ENCODE measurements around the gene ZNF746. TPM values are rescaled to one million over a fixed set of nuclear protein-coding genes. Genes with fewer than 3 reads are reported as not detected.

ZNF746 gene
- total and polyA plus RNA-seq, 9 of the 15 experiments (the other 6 are each of a cell fraction or from before 2014, with no cell fraction given): 1.7 to 31.6 (median 13.3) TPM

DNA sequence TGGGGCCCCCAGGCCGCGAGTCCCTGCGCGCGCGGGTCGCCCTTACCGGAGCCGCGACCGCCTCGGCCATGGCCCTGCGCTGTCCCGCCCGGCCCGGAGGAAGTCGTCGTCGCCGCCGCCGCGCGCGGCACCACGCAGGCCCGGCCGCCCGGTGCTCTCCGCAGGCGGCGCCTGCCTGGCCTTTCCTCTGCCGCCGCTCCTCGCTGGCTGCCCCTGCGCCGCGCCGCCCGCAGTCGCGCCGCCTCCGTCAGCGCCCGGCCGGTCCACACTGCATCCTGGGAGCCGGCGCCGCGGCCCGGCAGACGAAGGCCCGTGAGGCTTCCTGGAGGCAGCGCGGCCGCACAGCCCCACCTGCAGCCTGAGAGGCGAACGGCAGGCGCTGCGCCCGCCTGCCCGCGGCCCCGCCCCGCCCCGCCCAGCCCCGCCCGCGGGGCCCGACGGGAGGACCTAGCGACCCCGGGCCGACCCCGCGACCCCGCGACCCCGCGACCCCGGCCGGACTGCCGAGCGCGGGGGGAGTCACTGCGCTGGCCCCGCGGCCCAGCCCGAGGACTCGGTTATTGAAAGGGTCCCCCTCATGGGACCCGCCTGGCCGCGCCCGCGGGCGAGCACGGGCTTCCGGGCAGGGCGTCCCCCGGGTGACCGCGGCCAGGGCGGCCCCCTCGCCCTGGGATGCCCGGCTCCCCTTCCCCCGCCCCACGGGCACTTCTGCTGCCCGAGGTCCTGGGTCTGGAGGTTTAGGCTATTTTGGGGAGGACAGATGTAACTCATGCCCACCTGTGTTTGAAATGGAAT, at the start of gene ZNF746 (continued):
- TF ChIP-seq, protein P1, sequence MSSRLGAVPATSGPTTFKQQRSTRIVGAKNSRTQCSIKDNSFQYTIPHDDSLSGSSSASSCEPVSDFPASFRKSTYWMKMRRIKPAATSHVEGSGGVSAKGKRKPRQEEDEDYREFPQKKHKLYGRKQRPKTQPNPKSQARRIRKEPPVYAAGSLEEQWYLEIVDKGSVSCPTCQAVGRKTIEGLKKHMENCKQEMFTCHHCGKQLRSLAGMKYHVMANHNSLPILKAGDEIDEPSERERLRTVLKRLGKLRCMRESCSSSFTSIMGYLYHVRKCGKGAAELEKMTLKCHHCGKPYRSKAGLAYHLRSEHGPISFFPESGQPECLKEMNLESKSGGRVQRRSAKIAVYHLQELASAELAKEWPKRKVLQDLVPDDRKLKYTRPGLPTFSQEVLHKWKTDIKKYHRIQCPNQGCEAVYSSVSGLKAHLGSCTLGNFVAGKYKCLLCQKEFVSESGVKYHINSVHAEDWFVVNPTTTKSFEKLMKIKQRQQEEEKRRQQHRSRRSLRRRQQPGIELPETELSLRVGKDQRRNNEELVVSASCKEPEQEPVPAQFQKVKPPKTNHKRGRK (tag; IDR thresholded peaks at IDR 0.05): no peak
- TF ChIP-seq KAT2B (IDR thresholded peaks at IDR 0.05; ENCODE audit: low read depth, low read length) (no peak), MYC (IDR thresholded peaks at IDR 0.05; ENCODE audit: low read depth, low read length) (peak; percentile 86), MYC (CRISPR knock-in tag; IDR thresholded peaks at IDR 0.05; ENCODE audit: borderline replicate concordance, low read depth) (no peak), PCBP2 (IDR thresholded peaks at IDR 0.05; ENCODE audit: low read depth, low read length, poor library complexity, severe bottlenecking) (no peak), SAP30 (IDR thresholded peaks at IDR 0.05; ENCODE audit: borderline replicate concordance, insufficient read depth, low read depth, low read length, poor library complexity, severe bottlenecking) (peak; percentile 60), PYGO2 (tag; IDR thresholded peaks at IDR 0.05) (no peak), SUPT5H (IDR thresholded peaks at IDR 0.05) (no peak), MCM7 (IDR thresholded peaks at IDR 0.05) (no peak), GTF2E2 (tag; IDR thresholded peaks at IDR 0.05) (no peak), TAF7 (tag; IDR thresholded peaks at IDR 0.05) (no peak), NFIC (IDR thresholded peaks at IDR 0.05) (peak; percentile 36; the same call in 1 of the 2 replicates), PHTF2 (CRISPR knock-in tag; IDR thresholded peaks at IDR 0.05) (no peak), KHSRP (IDR thresholded peaks at IDR 0.05) (no peak), ZNF644 (tag; IDR thresholded peaks at IDR 0.05; ENCODE audit: low read depth) (no peak), RBM14 (IDR thresholded peaks at IDR 0.05; ENCODE audit: borderline replicate concordance, insufficient read depth, low read depth, low read length) (no peak), KAT7 (CRISPR knock-in tag; IDR thresholded peaks at IDR 0.05; ENCODE audit: borderline replicate concordance) (no peak; the same call in 1 of the 2 replicates), ZNF24 (IDR thresholded peaks at IDR 0.05) (peak; percentile 47; the same call in 1 of the 2 replicates), ZNF134 (CRISPR knock-in tag; conservative IDR thresholded peaks at IDR 0.05) (no peak), KDM2B (CRISPR knock-in tag; IDR thresholded peaks at IDR 0.05) (no peak; the same call in 1 of the 2 replicates)
- TF ChIP-seq, protein P2, sequence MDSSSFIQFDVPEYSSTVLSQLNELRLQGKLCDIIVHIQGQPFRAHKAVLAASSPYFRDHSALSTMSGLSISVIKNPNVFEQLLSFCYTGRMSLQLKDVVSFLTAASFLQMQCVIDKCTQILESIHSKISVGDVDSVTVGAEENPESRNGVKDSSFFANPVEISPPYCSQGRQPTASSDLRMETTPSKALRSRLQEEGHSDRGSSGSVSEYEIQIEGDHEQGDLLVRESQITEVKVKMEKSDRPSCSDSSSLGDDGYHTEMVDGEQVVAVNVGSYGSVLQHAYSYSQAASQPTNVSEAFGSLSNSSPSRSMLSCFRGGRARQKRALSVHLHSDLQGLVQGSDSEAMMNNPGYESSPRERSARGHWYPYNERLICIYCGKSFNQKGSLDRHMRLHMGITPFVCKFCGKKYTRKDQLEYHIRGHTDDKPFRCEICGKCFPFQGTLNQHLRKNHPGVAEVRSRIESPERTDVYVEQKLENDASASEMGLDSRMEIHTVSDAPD (CRISPR knock-in tag; IDR thresholded peaks at IDR 0.05): no peak
- TF ChIP-seq, protein P3, sequence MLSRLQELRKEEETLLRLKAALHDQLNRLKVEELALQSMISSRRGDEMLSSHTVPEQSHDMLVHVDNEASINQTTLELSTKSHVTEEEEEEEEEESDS (CRISPR knock-in tag; IDR thresholded peaks at IDR 0.05): no peak
- TF ChIP-seq, protein P4, sequence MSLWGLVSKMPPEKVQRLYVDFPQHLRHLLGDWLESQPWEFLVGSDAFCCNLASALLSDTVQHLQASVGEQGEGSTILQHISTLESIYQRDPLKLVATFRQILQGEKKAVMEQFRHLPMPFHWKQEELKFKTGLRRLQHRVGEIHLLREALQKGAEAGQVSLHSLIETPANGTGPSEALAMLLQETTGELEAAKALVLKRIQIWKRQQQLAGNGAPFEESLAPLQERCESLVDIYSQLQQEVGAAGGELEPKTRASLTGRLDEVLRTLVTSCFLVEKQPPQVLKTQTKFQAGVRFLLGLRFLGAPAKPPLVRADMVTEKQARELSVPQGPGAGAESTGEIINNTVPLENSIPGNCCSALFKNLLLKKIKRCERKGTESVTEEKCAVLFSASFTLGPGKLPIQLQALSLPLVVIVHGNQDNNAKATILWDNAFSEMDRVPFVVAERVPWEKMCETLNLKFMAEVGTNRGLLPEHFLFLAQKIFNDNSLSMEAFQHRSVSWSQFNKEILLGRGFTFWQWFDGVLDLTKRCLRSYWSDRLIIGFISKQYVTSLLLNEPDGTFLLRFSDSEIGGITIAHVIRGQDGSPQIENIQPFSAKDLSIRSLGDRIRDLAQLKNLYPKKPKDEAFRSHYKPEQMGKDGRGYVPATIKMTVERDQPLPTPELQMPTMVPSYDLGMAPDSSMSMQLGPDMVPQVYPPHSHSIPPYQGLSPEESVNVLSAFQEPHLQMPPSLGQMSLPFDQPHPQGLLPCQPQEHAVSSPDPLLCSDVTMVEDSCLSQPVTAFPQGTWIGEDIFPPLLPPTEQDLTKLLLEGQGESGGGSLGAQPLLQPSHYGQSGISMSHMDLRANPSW (CRISPR knock-in tag; IDR thresholded peaks at IDR 0.05): no peak

Measured in K562 (cell line).